Measurements from ENCODE around the gene GARIN6.

DNA sequence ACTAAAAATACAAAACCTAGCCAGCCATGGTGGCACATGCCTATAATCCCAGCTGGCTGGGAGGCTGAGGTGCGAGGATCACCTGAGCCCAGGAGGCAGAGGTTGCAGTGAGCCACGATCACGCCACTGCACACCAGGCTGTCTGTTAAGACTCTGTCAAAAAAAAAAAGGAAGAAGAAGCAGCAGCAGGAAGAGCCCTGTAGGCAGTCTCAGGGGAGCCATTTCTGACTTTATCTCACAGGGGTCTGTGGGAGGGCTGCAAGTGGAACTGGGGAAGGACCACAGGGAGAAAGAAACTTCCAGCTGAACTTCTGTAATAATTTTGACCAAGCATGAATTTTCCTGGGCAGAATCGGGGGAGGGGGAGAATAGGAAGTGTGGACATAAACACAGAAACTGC is 32.7 kb downstream of the GARIN6 start:
- TF ChIP-seq EZH2 (IDR thresholded peaks at IDR 0.05), result no peak
- no peak for TF ChIP-seq EZH2phosphoT487 (IDR thresholded peaks at IDR 0.05; ENCODE audit: borderline replicate concordance)
- TF ChIP-seq SP1 (IDR thresholded peaks at IDR 0.05; ENCODE audit: low read depth), result no peak
- TF ChIP-seq, protein P1, sequence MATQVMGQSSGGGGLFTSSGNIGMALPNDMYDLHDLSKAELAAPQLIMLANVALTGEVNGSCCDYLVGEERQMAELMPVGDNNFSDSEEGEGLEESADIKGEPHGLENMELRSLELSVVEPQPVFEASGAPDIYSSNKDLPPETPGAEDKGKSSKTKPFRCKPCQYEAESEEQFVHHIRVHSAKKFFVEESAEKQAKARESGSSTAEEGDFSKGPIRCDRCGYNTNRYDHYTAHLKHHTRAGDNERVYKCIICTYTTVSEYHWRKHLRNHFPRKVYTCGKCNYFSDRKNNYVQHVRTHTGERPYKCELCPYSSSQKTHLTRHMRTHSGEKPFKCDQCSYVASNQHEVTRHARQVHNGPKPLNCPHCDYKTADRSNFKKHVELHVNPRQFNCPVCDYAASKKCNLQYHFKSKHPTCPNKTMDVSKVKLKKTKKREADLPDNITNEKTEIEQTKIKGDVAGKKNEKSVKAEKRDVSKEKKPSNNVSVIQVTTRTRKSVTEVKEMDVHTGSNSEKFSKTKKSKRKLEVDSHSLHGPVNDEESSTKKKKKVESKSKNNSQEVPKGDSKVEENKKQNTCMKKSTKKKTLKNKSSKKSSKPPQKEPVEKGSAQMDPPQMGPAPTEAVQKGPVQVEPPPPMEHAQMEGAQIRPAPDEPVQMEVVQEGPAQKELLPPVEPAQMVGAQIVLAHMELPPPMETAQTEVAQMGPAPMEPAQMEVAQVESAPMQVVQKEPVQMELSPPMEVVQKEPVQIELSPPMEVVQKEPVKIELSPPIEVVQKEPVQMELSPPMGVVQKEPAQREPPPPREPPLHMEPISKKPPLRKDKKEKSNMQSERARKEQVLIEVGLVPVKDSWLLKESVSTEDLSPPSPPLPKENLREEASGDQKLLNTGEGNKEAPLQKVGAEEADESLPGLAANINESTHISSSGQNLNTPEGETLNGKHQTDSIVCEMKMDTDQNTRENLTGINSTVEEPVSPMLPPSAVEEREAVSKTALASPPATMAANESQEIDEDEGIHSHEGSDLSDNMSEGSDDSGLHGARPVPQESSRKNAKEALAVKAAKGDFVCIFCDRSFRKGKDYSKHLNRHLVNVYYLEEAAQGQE (IDR thresholded peaks at IDR 0.05; ENCODE audit: low read depth), result no peak
- TF ChIP-seq, protein P2, sequence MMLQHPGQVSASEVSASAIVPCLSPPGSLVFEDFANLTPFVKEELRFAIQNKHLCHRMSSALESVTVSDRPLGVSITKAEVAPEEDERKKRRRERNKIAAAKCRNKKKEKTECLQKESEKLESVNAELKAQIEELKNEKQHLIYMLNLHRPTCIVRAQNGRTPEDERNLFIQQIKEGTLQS (IDR thresholded peaks at IDR 0.05), result no peak

All from HCT116 (cell line).